AG04449 (cell line): ENCODE measurements around the gene CDON.

Experiments used
- CTCF ChIA-PET: fragments of 350-600 bp; formaldehyde crosslinking; extraction: SDS; loops from one replicate; lab custom pipeline; 2021; ENCODE audit warnings: antibody characterized with exemption; lab: Yijun Ruan, JAX
- POLR2A ChIA-PET: fragments of 400-600, 350-600 bp; formaldehyde crosslinking; extraction: SDS; loops from one replicate; lab custom pipeline; 2020; ENCODE audit warnings: antibody characterized with exemption, inconsistent platforms; lab: Yijun Ruan, JAX
- DNase-seq: peaks from one replicate; pipeline ENCODE4 v3.0.0-alpha.2; 2010; ENCODE audit warnings: low read depth, low spot score
- H3K4me3 ChIP-seq: 2 replicates; pipeline ENCODE4 v1.5.1; 2011; ENCODE audit warnings: low read depth, mild to moderate bottlenecking, control low read depth, low read length
- TF ChIP-seq, protein P1 (sequence below): IDR thresholded peaks from one replicate; pipeline ENCODE4 v1.5.1; 2011; ENCODE audit warnings: mild to moderate bottlenecking, moderate library complexity, low read length, control low read depth, inconsistent platforms; ENCODE audit not compliant: insufficient read depth; ENCODE audit errors: missing control alignments

CDON gene

DNA sequence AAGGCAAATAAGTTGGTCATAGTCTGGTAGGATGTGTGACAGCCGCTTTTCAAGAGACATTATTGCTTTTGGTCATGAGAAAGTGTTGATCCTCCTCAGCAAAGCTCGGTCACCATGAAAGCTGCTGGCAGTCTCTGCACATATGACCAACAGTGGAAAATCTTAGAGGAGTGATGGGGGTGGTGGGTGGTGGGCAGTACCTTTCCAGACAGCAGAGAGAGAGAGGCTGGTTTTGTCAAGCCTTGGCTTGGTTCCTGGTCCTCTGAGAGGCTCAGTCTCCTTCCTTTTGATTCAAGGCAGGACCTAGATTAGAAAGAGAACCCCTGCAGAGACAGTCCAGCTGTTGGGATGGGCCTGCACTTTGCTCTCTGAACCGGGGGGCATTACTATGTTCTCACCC lies 136.9 kb downstream of the CDON start:
- TF ChIP-seq, protein P1, sequence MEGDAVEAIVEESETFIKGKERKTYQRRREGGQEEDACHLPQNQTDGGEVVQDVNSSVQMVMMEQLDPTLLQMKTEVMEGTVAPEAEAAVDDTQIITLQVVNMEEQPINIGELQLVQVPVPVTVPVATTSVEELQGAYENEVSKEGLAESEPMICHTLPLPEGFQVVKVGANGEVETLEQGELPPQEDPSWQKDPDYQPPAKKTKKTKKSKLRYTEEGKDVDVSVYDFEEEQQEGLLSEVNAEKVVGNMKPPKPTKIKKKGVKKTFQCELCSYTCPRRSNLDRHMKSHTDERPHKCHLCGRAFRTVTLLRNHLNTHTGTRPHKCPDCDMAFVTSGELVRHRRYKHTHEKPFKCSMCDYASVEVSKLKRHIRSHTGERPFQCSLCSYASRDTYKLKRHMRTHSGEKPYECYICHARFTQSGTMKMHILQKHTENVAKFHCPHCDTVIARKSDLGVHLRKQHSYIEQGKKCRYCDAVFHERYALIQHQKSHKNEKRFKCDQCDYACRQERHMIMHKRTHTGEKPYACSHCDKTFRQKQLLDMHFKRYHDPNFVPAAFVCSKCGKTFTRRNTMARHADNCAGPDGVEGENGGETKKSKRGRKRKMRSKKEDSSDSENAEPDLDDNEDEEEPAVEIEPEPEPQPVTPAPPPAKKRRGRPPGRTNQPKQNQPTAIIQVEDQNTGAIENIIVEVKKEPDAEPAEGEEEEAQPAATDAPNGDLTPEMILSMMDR: no peak
- ChIA-PET CTCF (interaction anchor here (0.7 to 12.7 kb wide), 7 partner anchors 12 to 265 kb away, joined by 3 to 293 read pairs (median 4); partner anchors contain the start of genes DDX25 and PUS3), POLR2A (no interaction called here)
- no peak for DNase-seq
- H3K4me3 ChIP-seq: no peak overlapping the region

DNA sequence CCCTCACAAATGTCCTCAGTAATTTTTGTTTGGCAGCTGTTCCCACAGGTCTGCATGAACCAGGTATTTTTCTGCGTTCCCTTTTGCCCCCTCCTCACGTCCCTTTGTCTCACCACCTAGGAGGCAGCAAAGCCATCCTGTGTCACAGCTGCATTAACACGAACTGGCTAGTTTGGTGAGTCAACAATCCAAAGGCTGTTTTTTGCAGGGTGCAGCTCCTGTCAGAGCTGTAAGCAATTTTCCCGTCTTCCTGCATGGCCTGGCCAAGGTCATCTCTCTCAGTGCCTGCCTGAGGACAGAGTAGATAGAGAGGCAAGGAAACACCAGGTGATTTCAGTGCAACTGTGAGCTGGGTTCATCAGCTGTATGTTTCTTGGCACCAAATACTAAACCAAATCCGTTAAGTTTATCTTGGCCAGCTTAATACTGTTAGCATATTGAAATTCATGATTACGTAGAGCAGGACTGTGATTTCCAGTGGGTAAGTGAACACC lies 137.4 kb downstream of the CDON start:
- POLR2A ChIA-PET: no interaction called here

DNA sequence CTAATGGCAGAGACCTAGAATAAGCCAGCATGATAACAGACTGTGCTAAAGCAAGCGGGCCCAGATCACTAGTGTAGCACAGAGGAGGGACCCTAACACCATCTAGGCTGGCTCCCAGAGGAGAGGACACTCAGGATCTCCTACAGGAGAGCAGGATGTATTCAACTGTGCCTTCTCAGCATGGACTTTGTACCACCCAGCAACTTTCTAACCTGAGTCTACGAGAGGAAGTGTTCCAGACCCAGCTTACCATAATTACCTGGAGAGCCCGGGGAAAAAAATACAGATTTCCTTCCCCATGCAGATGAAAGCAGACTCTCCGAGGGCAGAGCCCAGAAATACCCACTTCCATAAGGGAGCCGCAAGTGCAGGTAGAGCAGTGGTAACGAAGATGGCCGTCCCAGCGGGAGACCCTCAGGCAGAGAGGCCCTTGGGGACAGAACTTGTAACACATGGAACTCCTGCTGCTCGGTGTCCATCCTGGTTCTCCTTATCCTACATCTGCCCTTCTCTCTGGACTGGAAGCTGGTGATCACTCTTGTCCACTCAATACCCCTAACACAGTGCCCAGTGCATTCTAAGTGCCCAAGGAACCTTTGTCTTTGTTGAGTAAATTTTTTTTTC lies 138.2 kb downstream of the CDON start:
- POLR2A ChIA-PET: no interaction called here
- CTCF ChIA-PET: interaction anchor here (1.0 to 12.7 kb wide), 9 partner anchors 11 to 288 kb away, joined by 4 to 293 read pairs (median 6); partner anchors contain the start of genes DDX25 and PUS3

More for the DNA sequence above, 137.4 kb downstream of the CDON start:
- CTCF ChIA-PET: interaction anchor here (0.7 to 12.7 kb wide), 8 partner anchors 11 to 273 kb away, joined by 3 to 293 read pairs (median 5); partner anchors contain the start of genes DDX25 and PUS3
- TF ChIP-seq, protein P1: no peak
- H3K4me3 ChIP-seq: no peak overlapping the region
- no peak for DNase-seq

DNA sequence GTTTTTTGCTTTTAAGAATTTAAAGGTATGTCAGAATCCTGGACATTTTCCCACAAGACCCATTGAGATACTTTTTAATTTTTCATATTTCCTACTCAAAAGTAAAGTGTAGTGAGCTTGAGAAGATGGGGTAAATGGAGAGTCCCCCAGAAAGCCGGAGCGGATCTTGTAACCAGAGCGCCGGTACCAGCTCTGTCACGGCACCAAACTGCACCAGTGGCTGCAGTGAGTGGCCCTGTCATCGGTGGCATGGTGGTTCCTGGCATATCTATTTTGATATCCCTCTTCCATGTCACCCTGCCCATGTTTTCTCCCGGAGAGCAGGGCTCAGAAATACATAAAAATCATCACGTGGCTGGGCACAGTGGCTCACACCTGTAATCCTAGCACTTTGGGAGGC lies 139.0 kb downstream of the CDON start:
- CTCF ChIA-PET: interaction anchor here (0.7 to 12.7 kb wide), 17 partner anchors 8 to 302 kb away, joined by 3 to 293 read pairs (median 7); partner anchors contain the start of genes DDX25 and PUS3
- POLR2A ChIA-PET: no interaction called here
- DNase-seq: no peak
- H3K4me3 ChIP-seq: no peak overlapping the region
- TF ChIP-seq, protein P1: no peak

More for the DNA sequence above, 138.2 kb downstream of the CDON start:
- DNase-seq: no peak
- no peak overlapping the region for H3K4me3 ChIP-seq
- TF ChIP-seq, protein P1: no peak

DNA sequence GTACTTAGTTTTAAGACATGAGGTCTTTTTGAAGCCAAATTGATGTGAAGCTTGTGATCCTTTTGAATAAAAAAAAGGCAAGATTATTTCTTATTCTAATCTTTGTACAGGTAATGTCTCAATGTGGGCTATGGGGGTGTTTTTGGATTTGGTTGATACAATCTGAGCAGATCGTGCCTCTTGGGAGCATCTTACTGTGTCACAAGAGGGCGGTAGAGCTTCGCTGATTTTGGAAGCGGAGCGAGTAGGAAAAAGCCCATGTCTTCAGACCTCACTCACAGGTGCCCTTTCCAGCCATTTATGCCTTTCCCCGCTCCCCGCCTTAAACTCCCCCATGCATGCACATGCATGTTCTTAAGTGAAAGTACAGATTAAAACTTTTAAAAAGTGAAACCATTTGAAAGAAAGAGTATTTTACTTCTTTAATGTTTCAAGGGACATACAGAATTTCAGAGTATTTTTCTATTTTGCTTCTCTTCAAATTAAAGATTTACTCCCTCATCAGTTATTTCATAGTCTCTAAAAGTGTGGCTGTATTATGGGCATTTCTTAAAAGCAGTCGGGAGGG lies 139.6 kb downstream of the CDON start:
- DNase-seq: peak; percentile 10
- H3K4me3 ChIP-seq: no peak overlapping the region
- ChIA-PET POLR2A (no interaction called here), CTCF (interaction anchor here (0.7 to 12.7 kb wide), 23 partner anchors 9 to 302 kb away, joined by 3 to 293 read pairs (median 5); partner anchors contain the start of genes DDX25 and PUS3)
- TF ChIP-seq, protein P1: peak; percentile 82

DNA sequence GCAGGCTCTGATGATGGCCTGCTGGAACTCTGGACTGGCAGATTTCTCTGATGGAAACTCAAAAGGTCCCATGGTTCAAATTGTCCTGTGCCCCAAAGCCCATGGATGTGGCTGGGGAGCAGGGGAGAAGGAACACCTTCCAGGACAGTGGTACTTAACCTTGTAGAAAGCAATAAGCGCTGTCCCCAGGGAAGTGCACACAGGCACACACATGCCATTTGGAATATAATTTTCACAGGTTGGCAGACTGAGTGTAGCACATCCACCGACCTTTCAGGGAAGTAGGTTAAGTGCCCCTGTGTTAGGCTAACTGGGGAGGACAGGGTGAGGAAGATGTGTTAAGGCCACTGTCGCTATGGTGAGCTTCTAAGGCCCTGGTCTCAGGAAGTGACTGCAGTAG lies 140.5 kb downstream of the CDON start:
- no peak overlapping the region for H3K4me3 ChIP-seq
- POLR2A ChIA-PET: no interaction called here
- DNase-seq: no peak
- TF ChIP-seq, protein P1: no peak
- CTCF ChIA-PET: interaction anchor here (0.9 to 12.7 kb wide), 12 partner anchors 12 to 281 kb away, joined by 3 to 293 read pairs (median 7); no protein-coding TSS in a partner anchor
